ENCODE measurements around the gene RGS7.

RGS7 gene

DNA sequence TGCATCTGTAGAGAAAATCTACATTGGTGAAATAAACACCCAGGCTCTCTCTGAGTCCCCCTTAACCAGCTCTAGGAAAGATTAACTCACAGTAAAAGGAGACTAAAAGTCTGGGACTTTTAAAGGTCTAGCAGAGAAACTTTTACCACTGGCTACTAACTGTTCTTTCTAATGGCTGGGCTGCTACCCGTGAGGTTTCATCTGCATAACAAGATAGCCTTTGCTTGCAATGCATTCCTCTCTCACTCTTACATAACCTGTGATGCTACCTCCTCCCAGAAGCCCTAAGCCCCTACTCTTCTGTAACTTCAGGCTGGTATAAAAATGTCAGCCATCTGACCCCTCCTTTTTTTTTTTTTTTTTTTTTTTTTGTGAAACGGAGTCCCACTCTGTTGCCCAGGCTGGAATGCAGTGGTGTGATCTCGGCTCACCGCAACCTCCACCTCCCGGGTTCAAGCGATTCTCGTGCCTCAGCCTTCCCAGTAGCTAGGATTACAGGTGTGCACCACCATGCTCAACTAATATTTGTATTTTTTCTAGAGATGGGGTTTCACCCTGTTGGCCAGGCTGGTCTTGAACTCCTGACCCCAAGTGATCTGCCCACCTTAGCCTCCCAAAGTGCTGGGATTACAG is 344.2 kb downstream of the RGS7 start:
- TF ChIP-seq, protein P1, sequence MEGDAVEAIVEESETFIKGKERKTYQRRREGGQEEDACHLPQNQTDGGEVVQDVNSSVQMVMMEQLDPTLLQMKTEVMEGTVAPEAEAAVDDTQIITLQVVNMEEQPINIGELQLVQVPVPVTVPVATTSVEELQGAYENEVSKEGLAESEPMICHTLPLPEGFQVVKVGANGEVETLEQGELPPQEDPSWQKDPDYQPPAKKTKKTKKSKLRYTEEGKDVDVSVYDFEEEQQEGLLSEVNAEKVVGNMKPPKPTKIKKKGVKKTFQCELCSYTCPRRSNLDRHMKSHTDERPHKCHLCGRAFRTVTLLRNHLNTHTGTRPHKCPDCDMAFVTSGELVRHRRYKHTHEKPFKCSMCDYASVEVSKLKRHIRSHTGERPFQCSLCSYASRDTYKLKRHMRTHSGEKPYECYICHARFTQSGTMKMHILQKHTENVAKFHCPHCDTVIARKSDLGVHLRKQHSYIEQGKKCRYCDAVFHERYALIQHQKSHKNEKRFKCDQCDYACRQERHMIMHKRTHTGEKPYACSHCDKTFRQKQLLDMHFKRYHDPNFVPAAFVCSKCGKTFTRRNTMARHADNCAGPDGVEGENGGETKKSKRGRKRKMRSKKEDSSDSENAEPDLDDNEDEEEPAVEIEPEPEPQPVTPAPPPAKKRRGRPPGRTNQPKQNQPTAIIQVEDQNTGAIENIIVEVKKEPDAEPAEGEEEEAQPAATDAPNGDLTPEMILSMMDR (IDR thresholded peaks at IDR 0.05; ENCODE audit: control insufficient read depth, insufficient read depth, low read depth, low read length, missing control alignments), result no peak
- no peak for DNase-seq (ENCODE audit: low read depth)
- no peak overlapping the region for H3K4me3 ChIP-seq (ENCODE audit: control insufficient read depth, low read depth, low read length)

DNA sequence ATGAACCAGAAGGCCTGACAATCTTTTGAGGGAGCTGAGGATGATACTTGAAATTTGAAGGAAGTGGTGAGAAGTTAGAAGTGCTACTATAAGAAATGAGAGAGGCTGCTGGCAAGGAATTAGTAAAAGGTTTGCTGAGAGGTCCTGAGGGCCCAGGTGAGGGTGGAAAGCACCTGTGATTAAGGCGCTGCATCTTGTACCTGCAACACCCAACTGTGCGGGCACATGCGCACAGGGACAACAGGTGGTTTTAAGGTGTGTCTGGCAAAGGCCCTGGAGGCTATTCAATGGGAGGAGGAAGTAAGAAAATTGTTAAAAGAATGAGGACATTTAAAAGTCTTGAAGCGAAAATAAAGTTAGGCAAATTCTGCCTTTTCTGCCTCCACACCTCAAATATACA is 349.3 kb downstream of the RGS7 start:
- no peak overlapping the region for H3K4me3 ChIP-seq (ENCODE audit: control insufficient read depth, low read depth, low read length)
- TF ChIP-seq, protein P1 (IDR thresholded peaks at IDR 0.05; ENCODE audit: control insufficient read depth, insufficient read depth, low read depth, low read length, missing control alignments), result no peak
- no peak for DNase-seq (ENCODE audit: low read depth)

DNA sequence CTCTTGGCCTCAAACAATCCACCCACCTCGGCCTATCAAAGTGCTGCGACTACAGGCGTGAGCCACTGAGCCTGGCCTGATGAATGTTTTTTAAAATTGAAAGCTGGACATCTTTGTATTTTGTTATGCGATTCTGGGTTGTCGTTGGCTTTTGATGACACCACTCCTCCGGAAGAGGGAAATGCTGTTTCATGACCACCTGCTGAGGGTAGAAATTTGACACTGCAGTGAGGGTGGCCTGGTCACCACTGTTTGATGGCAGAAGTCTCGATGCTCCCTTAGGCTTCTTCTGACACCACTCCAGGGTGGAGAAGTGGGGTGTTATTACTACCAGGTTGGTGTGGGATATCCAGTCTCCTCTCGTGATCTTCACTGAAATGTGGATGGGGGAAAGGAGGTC is 357.2 kb downstream of the RGS7 start:
- TF ChIP-seq, protein P1 (IDR thresholded peaks at IDR 0.05; ENCODE audit: control insufficient read depth, insufficient read depth, low read depth, low read length, missing control alignments), result no peak
- no peak overlapping the region for H3K4me3 ChIP-seq (ENCODE audit: control insufficient read depth, low read depth, low read length)
- no peak for DNase-seq (ENCODE audit: low read depth)

DNA sequence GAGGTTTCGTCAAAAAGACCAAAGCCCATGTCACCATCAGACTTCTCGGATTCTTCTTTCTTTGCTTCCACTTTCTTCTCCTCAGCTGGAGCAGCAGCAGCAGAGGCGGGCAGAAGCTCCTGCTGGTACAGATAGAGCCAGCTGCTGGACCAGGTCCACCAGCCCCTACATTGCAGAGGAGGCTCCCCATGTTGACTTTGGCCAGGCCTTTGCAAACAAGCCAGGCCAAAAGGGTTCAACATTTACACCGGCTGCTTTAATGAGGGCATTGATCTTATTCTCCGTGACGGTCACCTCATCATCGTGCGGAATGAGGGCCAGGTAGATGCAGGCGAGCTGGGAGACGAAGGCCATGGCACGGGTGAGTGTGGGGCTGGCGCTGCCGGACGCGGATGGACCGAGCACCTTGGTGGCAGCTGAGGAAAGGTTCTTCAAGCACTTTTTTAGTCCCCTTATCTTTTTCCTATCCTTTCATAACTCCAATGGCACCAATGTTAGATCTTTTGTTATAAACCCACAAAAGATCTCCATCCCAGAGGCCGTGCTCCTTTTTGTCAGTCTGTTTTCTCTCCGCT is 358.5 kb downstream of the RGS7 start:
- no peak overlapping the region for H3K4me3 ChIP-seq (ENCODE audit: control insufficient read depth, low read depth, low read length)
- TF ChIP-seq, protein P1 (IDR thresholded peaks at IDR 0.05; ENCODE audit: control insufficient read depth, insufficient read depth, low read depth, low read length, missing control alignments), result no peak
- DNase-seq (ENCODE audit: low read depth), result no peak

DNA sequence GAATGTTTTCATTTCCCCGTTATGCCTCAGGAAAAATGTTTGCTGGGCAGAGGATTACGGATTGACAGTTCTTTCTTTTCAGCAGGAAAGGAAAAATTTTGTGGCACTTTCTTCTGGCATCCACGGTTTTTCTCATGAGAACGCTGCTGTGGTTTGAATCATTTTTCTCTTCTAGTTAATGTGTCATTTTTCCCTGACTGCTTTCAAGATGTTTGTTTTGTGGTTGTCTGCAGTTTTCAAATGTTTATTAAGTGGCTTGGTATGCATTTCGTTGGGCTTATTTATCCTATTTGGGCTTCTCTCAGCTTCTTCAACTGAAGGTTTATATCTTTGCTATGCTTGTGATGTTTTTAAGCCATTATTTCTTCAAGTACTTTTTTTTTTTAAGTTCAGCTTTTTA is 359.0 kb downstream of the RGS7 start:
- DNase-seq (ENCODE audit: low read depth), result peak; percentile 16
- H3K4me3 ChIP-seq (ENCODE audit: control insufficient read depth, low read depth, low read length), result no peak overlapping the region
- TF ChIP-seq, protein P1 (IDR thresholded peaks at IDR 0.05; ENCODE audit: control insufficient read depth, insufficient read depth, low read depth, low read length, missing control alignments), result no peak

DNA sequence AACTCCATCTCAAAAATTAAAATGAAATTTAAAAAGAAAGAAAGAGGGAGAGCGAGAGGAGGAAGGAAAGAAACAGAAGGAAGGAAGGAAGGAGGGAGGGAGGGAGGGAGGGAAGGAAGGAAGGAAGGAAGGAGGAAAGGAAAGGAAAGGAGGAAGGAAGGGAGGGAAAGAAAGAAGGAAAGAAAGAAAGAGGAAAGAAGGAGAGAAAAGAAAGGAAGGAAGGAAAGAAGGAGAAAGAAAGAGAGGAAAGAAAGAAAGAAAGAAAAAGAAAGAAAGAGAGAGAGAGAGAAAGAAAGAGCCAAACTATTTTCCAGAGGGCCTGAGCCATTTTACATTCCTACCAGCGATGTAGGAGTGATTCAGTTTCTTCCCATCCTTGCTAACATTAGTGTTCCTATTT is 364.0 kb downstream of the RGS7 start:
- no peak for DNase-seq (ENCODE audit: low read depth)
- TF ChIP-seq, protein P1 (IDR thresholded peaks at IDR 0.05; ENCODE audit: control insufficient read depth, insufficient read depth, low read depth, low read length, missing control alignments), result no peak
- H3K4me3 ChIP-seq (ENCODE audit: control insufficient read depth, low read depth, low read length), result no peak overlapping the region

Measured in AG09309 (cell line).